Activated T-helper 17 cell treated with anti-CD3 and anti-CD28 coated beads, Interleukin-2, amount 50 U/mL, for 72 hours (primary cell): ENCODE results near the gene VTA1. TPM values are rescaled to one million over a fixed set of nuclear protein-coding genes. Genes with fewer than 3 reads are reported as not detected.

Experiments
- ATAC-seq: fragments of 150-1000 bp; cut with Tn5 transposase; replicated peaks from 2 replicates; pipeline ENCODE4 v1.10.0; 2021; ENCODE audit warnings: mild to moderate bottlenecking, moderate library complexity
- H3K27ac Mint-ChIP-seq: one replicate; pipeline ENCODE4 v1.8.0; 2022; ENCODE audit warnings: mixed read lengths
- H3K27me3 Mint-ChIP-seq: one replicate; pipeline ENCODE4 v1.8.0; 2022; ENCODE audit warnings: mixed read lengths
- H3K36me3 Mint-ChIP-seq: one replicate; pipeline ENCODE4 v1.8.0; 2022; ENCODE audit warnings: low read depth, mild to moderate bottlenecking, mixed read lengths
- H3K4me1 Mint-ChIP-seq: one replicate; pipeline ENCODE4 v1.8.0; 2022; ENCODE audit warnings: mixed read lengths
- H3K4me3 Mint-ChIP-seq: one replicate; pipeline ENCODE4 v1.8.0; 2022; ENCODE audit warnings: mild to moderate bottlenecking, mixed read lengths
- H3K9me3 Mint-ChIP-seq: one replicate; pipeline ENCODE4 v1.8.0; 2022; ENCODE audit warnings: mixed read lengths
- total RNA-seq, 2 donors: library from RNA; stranded (reverse); gene quantifications; one replicate each; pipeline ENCODE4 v1.2.3, GENCODE V29; 2022

Gene VTA1
- total RNA-seq, 2 donors from 2014 or later = 40.6 to 49.0 TPM

GRCh38 chr6:142251930-142252445 lies 104.9 kb downstream of the VTA1 start:
- ATAC-seq = no peak
- no peaks in the 10 kb centered on the region for H3K9me3 Mint-ChIP-seq
- no peaks in the 10 kb centered on the region for H3K36me3 Mint-ChIP-seq
- no peaks in the 10 kb centered on the region for H3K4me1 Mint-ChIP-seq
- H3K27ac Mint-ChIP-seq = no peak overlapping the region
- peaks cover 7% of the 10 kb centered on the region for H3K27me3 Mint-ChIP-seq
- no peak overlapping the region for H3K4me3 Mint-ChIP-seq

- no peak for ATAC-seq
- no peaks in the 10 kb centered on the region for H3K36me3 Mint-ChIP-seq
- H3K4me1 Mint-ChIP-seq = no peaks in the 10 kb centered on the region
- H3K9me3 Mint-ChIP-seq = no peaks in the 10 kb centered on the region
- no peak overlapping the region for H3K27ac Mint-ChIP-seq
- no peak overlapping the region for H3K4me3 Mint-ChIP-seq
- H3K27me3 Mint-ChIP-seq = peaks cover 5% of the 10 kb centered on the region
Measured at GRCh38 chr6:142254513-142254912, 107.5 kb downstream of the VTA1 start.

GRCh38 chr6:142255785-142256184 lies 108.7 kb downstream of the VTA1 start:
- H3K4me1 Mint-ChIP-seq = no peaks in the 10 kb centered on the region
- H3K9me3 Mint-ChIP-seq = no peaks in the 10 kb centered on the region
- ATAC-seq = no peak
- H3K36me3 Mint-ChIP-seq = no peaks in the 10 kb centered on the region
- peaks cover 9% of the 10 kb centered on the region for H3K27me3 Mint-ChIP-seq
- H3K4me3 Mint-ChIP-seq = no peak overlapping the region
- H3K27ac Mint-ChIP-seq = no peak overlapping the region

- Mint-ChIP-seq H3K27ac (no peak overlapping the region), H3K36me3 (no peaks in the 10 kb centered on the region), H3K9me3 (no peaks in the 10 kb centered on the region), H3K4me3 (no peak overlapping the region), H3K4me1 (no peaks in the 10 kb centered on the region), H3K27me3 (peaks cover 10% of the 10 kb centered on the region)
- no peak for ATAC-seq
Measured at GRCh38 chr6:142258305-142258704, 111.2 kb downstream of the VTA1 start.

GRCh38 chr6:142258757-142259156 lies 111.7 kb downstream of the VTA1 start:
- H3K4me3 Mint-ChIP-seq = no peak overlapping the region
- H3K27me3 Mint-ChIP-seq = peaks cover 10% of the 10 kb centered on the region
- no peaks in the 10 kb centered on the region for H3K36me3 Mint-ChIP-seq
- no peaks in the 10 kb centered on the region for H3K9me3 Mint-ChIP-seq
- H3K27ac Mint-ChIP-seq = no peak overlapping the region
- no peaks in the 10 kb centered on the region for H3K4me1 Mint-ChIP-seq
- ATAC-seq = no peak

GRCh38 chr6:142260748-142261147 lies 113.7 kb downstream of the VTA1 start:
- H3K4me1 Mint-ChIP-seq = no peaks in the 10 kb centered on the region
- H3K9me3 Mint-ChIP-seq = no peaks in the 10 kb centered on the region
- no peak overlapping the region for H3K4me3 Mint-ChIP-seq
- H3K27me3 Mint-ChIP-seq = peaks cover 10% of the 10 kb centered on the region
- ATAC-seq = no peak
- no peaks in the 10 kb centered on the region for H3K36me3 Mint-ChIP-seq
- no peak overlapping the region for H3K27ac Mint-ChIP-seq

GRCh38 chr6:142262231-142262630 lies 115.2 kb downstream of the VTA1 start:
- H3K36me3 Mint-ChIP-seq = no peaks in the 10 kb centered on the region
- H3K4me1 Mint-ChIP-seq = no peaks in the 10 kb centered on the region
- ATAC-seq = no peak
- no peak overlapping the region for H3K4me3 Mint-ChIP-seq
- H3K27ac Mint-ChIP-seq = no peak overlapping the region
- H3K9me3 Mint-ChIP-seq = no peaks in the 10 kb centered on the region
- peaks cover 10% of the 10 kb centered on the region for H3K27me3 Mint-ChIP-seq

- ATAC-seq = no peak
- Mint-ChIP-seq H3K9me3 (no peaks in the 10 kb centered on the region), H3K4me1 (no peaks in the 10 kb centered on the region), H3K36me3 (no peaks in the 10 kb centered on the region), H3K27ac (no peak overlapping the region), H3K27me3 (peaks cover 13% of the 10 kb centered on the region), H3K4me3 (no peak overlapping the region)
Measured at GRCh38 chr6:142265476-142265875, 118.4 kb downstream of the VTA1 start.

GRCh38 chr6:142266060-142266459 lies 119.0 kb downstream of the VTA1 start:
- no peaks in the 10 kb centered on the region for H3K36me3 Mint-ChIP-seq
- ATAC-seq = no peak
- H3K27ac Mint-ChIP-seq = no peak overlapping the region
- no peak overlapping the region for H3K4me3 Mint-ChIP-seq
- no peaks in the 10 kb centered on the region for H3K4me1 Mint-ChIP-seq
- peaks cover 12% of the 10 kb centered on the region for H3K27me3 Mint-ChIP-seq
- no peaks in the 10 kb centered on the region for H3K9me3 Mint-ChIP-seq

GRCh38 chr6:142271476-142271875 lies 124.4 kb downstream of the VTA1 start:
- H3K4me3 Mint-ChIP-seq = no peak overlapping the region
- no peaks in the 10 kb centered on the region for H3K4me1 Mint-ChIP-seq
- H3K27me3 Mint-ChIP-seq = peaks cover 24% of the 10 kb centered on the region
- H3K27ac Mint-ChIP-seq = no peak overlapping the region
- no peaks in the 10 kb centered on the region for H3K9me3 Mint-ChIP-seq
- no peaks in the 10 kb centered on the region for H3K36me3 Mint-ChIP-seq
- ATAC-seq = no peak

Other genes starting within 250 kb of the VTA1 start
- gene GJE1, start 14.3 kb upstream of the VTA1 start, total RNA-seq = not detected
- not detected for gene NMBR, start 141 bp upstream of the VTA1 start, total RNA-seq
- under 1 TPM in 1 of 2 donors, not detected in 1; 0.11 TPM for gene ADGRG6, start 154.7 kb downstream of the VTA1 start, total RNA-seq